H9 (cell line): ENCODE results near the gene GABBR2. TPM values are rescaled to one million over a fixed set of nuclear protein-coding genes. Genes with fewer than 3 reads are reported as not detected.

Source experiments
- DNase-seq: peaks from one replicate; pipeline ENCODE4 v3.0.0-alpha.2; 2017
- H2AFZ ChIP-seq: one replicate; pipeline ENCODE4 v1.6.1; 2013; ENCODE audit warnings: mild to moderate bottlenecking, low read length, control low read depth, moderate library complexity
- H2AK5ac ChIP-seq: 2 replicates; pipeline ENCODE4 v1.6.1; 2013; ENCODE audit warnings: low read length, control low read depth, mixed read lengths; ENCODE audit not compliant: insufficient read length
- H2BK120ac ChIP-seq: one replicate; pipeline ENCODE4 v1.6.1; 2013; ENCODE audit warnings: low read depth, mild to moderate bottlenecking, low read length, control low read depth, inconsistent platforms; ENCODE audit not compliant: poor library complexity, severe bottlenecking
- H2BK12ac ChIP-seq: 2 replicates; pipeline ENCODE4 v1.6.1; 2013; ENCODE audit warnings: low read length, control low read depth, mixed read lengths, low read depth; ENCODE audit not compliant: insufficient read length
- H2BK15ac ChIP-seq: 2 replicates; pipeline ENCODE4 v1.6.1; 2013; ENCODE audit warnings: low read depth, low read length, control low read depth
- H2BK20ac ChIP-seq: one replicate; pipeline ENCODE4 v1.6.1; 2013; ENCODE audit warnings: low read depth, mild to moderate bottlenecking, low read length, control low read depth, inconsistent platforms; ENCODE audit not compliant: poor library complexity, severe bottlenecking
- H2BK5ac ChIP-seq: 2 replicates; pipeline ENCODE4 v1.6.1; 2013; ENCODE audit warnings: low read length, control low read depth, mixed read lengths; ENCODE audit not compliant: insufficient read length
- H3K14ac ChIP-seq: 2 replicates; pipeline ENCODE4 v1.6.1; 2013; ENCODE audit warnings: low read length, control low read depth; ENCODE audit not compliant: insufficient read depth
- H3K18ac ChIP-seq: 2 replicates; pipeline ENCODE4 v1.6.1; 2013; ENCODE audit warnings: low read depth, mild to moderate bottlenecking, mixed read lengths, low read length, control low read depth; ENCODE audit not compliant: insufficient read length
- H3K23ac ChIP-seq: 2 replicates; pipeline ENCODE4 v1.6.1; 2013; ENCODE audit warnings: low read length, control low read depth, mixed read lengths, low read depth; ENCODE audit not compliant: insufficient read length
- H3K23me2 ChIP-seq: 2 replicates; pipeline ENCODE4 v1.6.1; 2013; ENCODE audit warnings: low read depth, mild to moderate bottlenecking, mixed read lengths, low read length, control low read depth; ENCODE audit not compliant: insufficient read length, poor library complexity, severe bottlenecking
- H3K27ac ChIP-seq: 2 replicates; pipeline ENCODE4 v1.5.1; 2013; ENCODE audit warnings: low read length, control low read depth, mixed read lengths, low read depth; ENCODE audit not compliant: insufficient read length
- H3K27me3 ChIP-seq: 2 replicates; pipeline ENCODE4 v1.6.1; 2013; ENCODE audit warnings: low read length, control low read depth, inconsistent platforms; ENCODE audit not compliant: insufficient read depth
- H3K4ac ChIP-seq: 2 replicates; pipeline ENCODE4 v1.6.1; 2013; ENCODE audit warnings: low read depth, mild to moderate bottlenecking, control low read depth, inconsistent platforms, low read length, moderate library complexity
- H3K4me1 ChIP-seq: 2 replicates; pipeline ENCODE4 v1.6.1; 2013; ENCODE audit warnings: low read length, control low read depth, inconsistent platforms; ENCODE audit not compliant: insufficient read depth
- H3K4me2 ChIP-seq: 2 replicates; pipeline ENCODE4 v1.6.1; 2013; ENCODE audit warnings: low read length, control low read depth, mixed read lengths; ENCODE audit not compliant: insufficient read length, insufficient read depth
- H3K56ac ChIP-seq: 2 replicates; pipeline ENCODE4 v1.6.1; 2013; ENCODE audit warnings: low read depth, mild to moderate bottlenecking, mixed read lengths, low read length, control low read depth; ENCODE audit not compliant: insufficient read length
- H3K79me1 ChIP-seq: 2 replicates; pipeline ENCODE4 v1.6.1; 2013; ENCODE audit warnings: low read depth, mild to moderate bottlenecking, moderate library complexity, low read length, control low read depth, inconsistent platforms; ENCODE audit not compliant: insufficient read depth, poor library complexity, severe bottlenecking
- H3K79me2 ChIP-seq: 2 replicates; pipeline ENCODE4 v1.6.1; 2013; ENCODE audit warnings: low read length, control low read depth, inconsistent platforms; ENCODE audit not compliant: insufficient read depth
- H3K9ac ChIP-seq: 2 replicates; pipeline ENCODE4 v1.6.1; 2013; ENCODE audit warnings: low read length, control low read depth, mixed read lengths; ENCODE audit not compliant: insufficient read length; ENCODE audit errors: extremely low read depth
- H3K9me3 ChIP-seq: one replicate; pipeline ENCODE4 v1.6.1; 2013; ENCODE audit warnings: low read depth, low read length, inconsistent platforms; ENCODE audit not compliant: control insufficient read depth
- H3T11ph ChIP-seq: one replicate; pipeline ENCODE4 v1.6.1; 2013; ENCODE audit warnings: mild to moderate bottlenecking, low read length, control low read depth, inconsistent platforms
- H4K20me1 ChIP-seq: one replicate; pipeline ENCODE4 v1.6.1; 2013; ENCODE audit not compliant: control insufficient read depth, insufficient read length, insufficient read depth
- H4K5ac ChIP-seq: 2 replicates; pipeline ENCODE4 v1.6.1; 2013; ENCODE audit warnings: low read depth, mild to moderate bottlenecking, mixed read lengths, low read length, control low read depth; ENCODE audit not compliant: insufficient read length
- H4K8ac ChIP-seq: replicated peaks from 2 replicates; pipeline ENCODE4 v1.6.1; 2013; ENCODE audit warnings: low read length, control low read depth, mixed read lengths, low read depth; ENCODE audit not compliant: insufficient read length
- H4K91ac ChIP-seq: 2 replicates; pipeline ENCODE4 v1.6.1; 2013; ENCODE audit warnings: low read depth, mild to moderate bottlenecking, moderate library complexity, mixed read lengths, low read length, control low read depth; ENCODE audit not compliant: insufficient read length
- H3K27ac Mint-ChIP-seq, 3 experiments: 2 replicates in 2 of 3; 3 replicates in 1 of 3; pipeline ENCODE4 v1.8.0; 2020 to 2021; ENCODE audit warnings: mixed read lengths in 3 of 3, mild to moderate bottlenecking in 1 of 3, moderate library complexity in 1 of 3
- H3K27me3 Mint-ChIP-seq: 2 replicates; pipeline ENCODE4 v1.8.0; 2021; ENCODE audit warnings: low read depth, mild to moderate bottlenecking, moderate library complexity, mixed read lengths
- H3K36me3 Mint-ChIP-seq, 3 experiments: 2 replicates in 2 of 3; 3 replicates in 1 of 3; pipeline ENCODE4 v1.8.0; 2020 to 2021; ENCODE audit warnings: low read depth in 3 of 3, mixed read lengths in 3 of 3; ENCODE audit not compliant: insufficient read depth in 1 of 3
- H3K4me1 Mint-ChIP-seq, 2 experiments: 2 replicates each; pipeline ENCODE4 v1.8.0; 2020; ENCODE audit warnings: mixed read lengths in 2 of 2
- H3K4me3 Mint-ChIP-seq, 2 experiments: 2 replicates in 1 of 2; 3 replicates in 1 of 2; pipeline ENCODE4 v1.8.0; 2020 to 2021; ENCODE audit warnings: mild to moderate bottlenecking in 2 of 2, mixed read lengths in 2 of 2, moderate library complexity in 1 of 2
- H3K9me3 Mint-ChIP-seq, 2 experiments: 2 replicates in 1 of 2; 3 replicates in 1 of 2; pipeline ENCODE4 v1.8.0; 2020; ENCODE audit warnings: mild to moderate bottlenecking in 2 of 2, mixed read lengths in 2 of 2, moderate library complexity in 1 of 2
- WGBS: extraction: QIAGEN DNeasy Blood & Tissue Kit; methylation state at CpG from one replicate; pipeline ENCODE4 v1.1.7; 2013; ENCODE audit warnings: missing lambda C conversion rate, low lambda C conversion rate, mixed read lengths; ENCODE audit not compliant: insufficient read length; ENCODE audit errors: extremely low coverage; 5-methylcytosine and 5-hydroxymethylcytosine counted together
- total RNA-seq: library from RNA; stranded (reverse); gene quantifications from 2 replicates; pipeline ENCODE4 v1.2.1, GENCODE V29; 2021
- TF ChIP-seq, protein P1 (sequence below): fragments of 200-600 bp; sonication (generic); conservative IDR thresholded peaks from 3 replicates; pipeline ENCODE4 v1.8.0; 2021; ENCODE audit warnings: antibody characterized with exemption, mild to moderate bottlenecking

Gene GABBR2
- total RNA-seq, 1 experiment from 2014 or later: 0.66 TPM

DNA sequence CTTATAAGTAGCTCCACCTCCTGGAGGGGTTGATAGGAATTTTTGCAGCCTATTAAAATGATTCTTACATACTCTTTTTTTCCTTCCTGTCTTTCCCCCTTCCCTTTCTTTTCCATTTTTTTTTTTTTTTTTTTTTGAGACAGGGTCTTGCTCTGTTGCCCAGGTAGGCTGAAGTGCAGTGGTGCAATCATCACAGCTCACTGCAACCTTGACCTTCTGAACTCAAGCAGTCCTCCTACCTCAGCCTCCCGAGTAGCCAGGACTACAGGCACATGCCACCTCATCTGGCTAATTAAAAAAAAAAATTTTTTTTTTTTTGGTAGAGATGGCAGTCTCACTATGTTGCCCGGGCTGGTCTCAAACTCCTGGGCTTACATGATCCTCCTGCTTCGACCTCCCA lies 448.9 kb downstream of the GABBR2 start:
- no peaks in the 10 kb centered on the region for H3K9me3 ChIP-seq
- H2BK5ac ChIP-seq: no peak overlapping the region
- peaks cover 2% of the 10 kb centered on the region; the same call in 1 of the 2 replicates for H3K4me1 ChIP-seq
- no peak overlapping the region for H4K91ac ChIP-seq
- H2BK120ac ChIP-seq: no peak overlapping the region
- no peak overlapping the region for H3K18ac ChIP-seq
- Mint-ChIP-seq H3K36me3 (no peaks in the 10 kb centered on the region), H3K4me1 (peaks cover 10 to 19% of the 10 kb centered on the region in 2 experiments), H3K27me3 (peaks cover 3% of the 10 kb centered on the region), H3K27ac (no peak overlapping the region), H3K4me3 (no peak overlapping the region), H3K9me3 (no peaks in the 10 kb centered on the region)
- H3K23me2 ChIP-seq: peaks cover 7% of the 10 kb centered on the region
- TF ChIP-seq, protein P1, sequence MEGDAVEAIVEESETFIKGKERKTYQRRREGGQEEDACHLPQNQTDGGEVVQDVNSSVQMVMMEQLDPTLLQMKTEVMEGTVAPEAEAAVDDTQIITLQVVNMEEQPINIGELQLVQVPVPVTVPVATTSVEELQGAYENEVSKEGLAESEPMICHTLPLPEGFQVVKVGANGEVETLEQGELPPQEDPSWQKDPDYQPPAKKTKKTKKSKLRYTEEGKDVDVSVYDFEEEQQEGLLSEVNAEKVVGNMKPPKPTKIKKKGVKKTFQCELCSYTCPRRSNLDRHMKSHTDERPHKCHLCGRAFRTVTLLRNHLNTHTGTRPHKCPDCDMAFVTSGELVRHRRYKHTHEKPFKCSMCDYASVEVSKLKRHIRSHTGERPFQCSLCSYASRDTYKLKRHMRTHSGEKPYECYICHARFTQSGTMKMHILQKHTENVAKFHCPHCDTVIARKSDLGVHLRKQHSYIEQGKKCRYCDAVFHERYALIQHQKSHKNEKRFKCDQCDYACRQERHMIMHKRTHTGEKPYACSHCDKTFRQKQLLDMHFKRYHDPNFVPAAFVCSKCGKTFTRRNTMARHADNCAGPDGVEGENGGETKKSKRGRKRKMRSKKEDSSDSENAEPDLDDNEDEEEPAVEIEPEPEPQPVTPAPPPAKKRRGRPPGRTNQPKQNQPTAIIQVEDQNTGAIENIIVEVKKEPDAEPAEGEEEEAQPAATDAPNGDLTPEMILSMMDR: 0 out of 3 replicates have a peak, but pooled peaks have one; percentile 16
- H2AK5ac ChIP-seq: no peak overlapping the region
- H3K56ac ChIP-seq: no peak overlapping the region
- no peak overlapping the region for H3K23ac ChIP-seq
- WGBS: no CpG with 5 or more reads among the region's 3 CpGs
- no peak overlapping the region for H2BK20ac ChIP-seq
- H3T11ph ChIP-seq: no peak overlapping the region
- H4K8ac ChIP-seq: no peak overlapping the region
- no peak for DNase-seq
- no peak overlapping the region for H3K4me2 ChIP-seq
- H2AFZ ChIP-seq: no peak overlapping the region
- H3K4ac ChIP-seq: no peak overlapping the region
- H3K27me3 ChIP-seq: no peaks in the 10 kb centered on the region
- H3K14ac ChIP-seq: no peak overlapping the region
- no peak overlapping the region for H2BK15ac ChIP-seq
- H2BK12ac ChIP-seq: no peak overlapping the region
- no peak overlapping the region for H3K27ac ChIP-seq
- H3K9ac ChIP-seq: no peak overlapping the region
- H4K5ac ChIP-seq: no peak overlapping the region
- no peaks in the 10 kb centered on the region for H3K79me1 ChIP-seq
- H3K79me2 ChIP-seq: peaks cover 1% of the 10 kb centered on the region; the same call in 1 of the 2 replicates
- H4K20me1 ChIP-seq: peaks cover 2% of the 10 kb centered on the region
